IgD-negative memory B cell (primary cell): Measurements from ENCODE around the gene ATG4D. TPM values are rescaled to one million over a fixed set of nuclear protein-coding genes. Genes with fewer than 3 reads are reported as not detected.
"Not testable (repeated sequence)": the region's sequence is repeated elsewhere in the genome, so short reads cannot be mapped to it uniquely, and the experiment has no call there.

Experiments used
- H3K27ac Mint-ChIP-seq, 3 donors: one replicate each; pipeline ENCODE4 v1.8.0; 2020 to 2022; ENCODE audit warnings: mild to moderate bottlenecking in 3 of 3, mixed read lengths in 3 of 3, moderate library complexity in 1 of 3
- H3K27me3 Mint-ChIP-seq: one replicate; pipeline ENCODE4 v1.8.0; 2021; ENCODE audit warnings: mixed read lengths
- H3K36me3 Mint-ChIP-seq: one replicate; pipeline ENCODE4 v1.8.0; 2020; ENCODE audit warnings: mild to moderate bottlenecking, mixed read lengths
- H3K4me1 Mint-ChIP-seq, 3 donors: one replicate each; pipeline ENCODE4 v1.8.0; 2020 to 2022; ENCODE audit warnings: mixed read lengths in 3 of 3, mild to moderate bottlenecking in 1 of 3
- H3K4me3 Mint-ChIP-seq, 4 donors: one replicate each; pipeline ENCODE4 v1.8.0; 2020 to 2022; ENCODE audit warnings: mild to moderate bottlenecking in 4 of 4, mixed read lengths in 4 of 4, moderate library complexity in 3 of 4
- H3K9me3 Mint-ChIP-seq, 3 donors: one replicate each; pipeline ENCODE4 v1.8.0; 2020 to 2021; ENCODE audit warnings: mixed read lengths in 3 of 3, mild to moderate bottlenecking in 1 of 3
- polyA plus RNA-seq: library from polyadenylated mRNA; unstranded; fragments of 300-500 nt; fragmentation: Illumina TruSeq; gene quantifications from one replicate; pipeline ENCODE4 v1.2.3, GENCODE V29; 2021

Gene ATG4D
- polyA plus RNA-seq, 1 donor from 2014 or later, result 21.0 TPM

- Mint-ChIP-seq H3K27ac (peak overlapping the region in 2 of 3 donors; percentile 59 to 69), H3K36me3 (no peaks in the 10 kb centered on the region), H3K4me3 (peak overlapping the region in 2 of 4 donors; percentile 63 to 82), H3K27me3 (peaks cover 52% of the 10 kb centered on the region), H3K4me1 (peaks cover 14 to 19% (median 18%) of the 10 kb centered on the region in 3 donors), H3K9me3 (peaks cover 0 to 2% (median 0%) of the 10 kb centered on the region in 3 donors)
Observed at GRCh38 chr19:10514211-10515145, 29.2 kb upstream of the ATG4D start.

GRCh38 chr19:10516064-10516385 is 27.7 kb upstream of the ATG4D start:
- H3K4me3 Mint-ChIP-seq, result peak overlapping the region in 2 of 4 donors; percentile 14 to 29
- peak overlapping the region in 2 of 3 donors; percentile 0 to 11 for H3K27ac Mint-ChIP-seq

GRCh38 chr19:10516671-10517286 is 26.9 kb upstream of the ATG4D start:
- H3K27me3 Mint-ChIP-seq, result peaks cover 49% of the 10 kb centered on the region
- no peaks in the 10 kb centered on the region for H3K36me3 Mint-ChIP-seq
- H3K27ac Mint-ChIP-seq, result peak overlapping the region in 2 of 3 donors; percentile 11 to 92
- H3K9me3 Mint-ChIP-seq, result peaks cover 0 to 2% (median 0%) of the 10 kb centered on the region in 3 donors
- peak overlapping the region in 3 of 4 donors; percentile 16 to 90 (median 64) for H3K4me3 Mint-ChIP-seq
- peaks cover 14 to 20% (median 19%) of the 10 kb centered on the region in 3 donors for H3K4me1 Mint-ChIP-seq

More at GRCh38 chr19:10516064-10516385, 27.7 kb upstream of the ATG4D start:
- Mint-ChIP-seq H3K36me3 (no peaks in the 10 kb centered on the region), H3K27me3 (peaks cover 49% of the 10 kb centered on the region), H3K9me3 (peaks cover 0 to 2% (median 0%) of the 10 kb centered on the region in 3 donors), H3K4me1 (peaks cover 14 to 20% (median 19%) of the 10 kb centered on the region in 3 donors)

GRCh38 chr19:10517361-10517759 is 26.3 kb upstream of the ATG4D start, which contains the start of gene S1PR5:
Gene S1PR5 (minus strand): TSS chr19:10517447. CDS start chr19:10515011, 2,436 bp downstream.
- Mint-ChIP-seq H3K36me3 (no peaks in the 10 kb centered on the region), H3K27me3 (peaks cover 50% of the 10 kb centered on the region), H3K4me1 (peaks cover 14 to 20% (median 19%) of the 10 kb centered on the region in 3 donors), H3K9me3 (peaks cover 0 to 2% (median 0%) of the 10 kb centered on the region in 3 donors), H3K4me3 (peak within 1 kb of the TSS; percentile 64 to 90 (median 76)), H3K27ac (peak within 1 kb of the TSS; percentile 79 to 92 (median 89))

- H3K27me3 Mint-ChIP-seq, result peaks cover 50% of the 10 kb centered on the region
Observed at GRCh38 chr19:10517760-10518443, 25.8 kb upstream of the ATG4D start.

GRCh38 chr19:10518444-10519361 is 25.0 kb upstream of the ATG4D start:
- peak overlapping the region; percentile 82 to 90 (median 89) for H3K27ac Mint-ChIP-seq
- no peaks in the 10 kb centered on the region for H3K9me3 Mint-ChIP-seq
- H3K4me3 Mint-ChIP-seq, result peak overlapping the region; percentile 62 to 87 (median 74)
- H3K4me1 Mint-ChIP-seq, result peaks cover 14 to 20% (median 15%) of the 10 kb centered on the region in 3 donors
- H3K27me3 Mint-ChIP-seq, result peaks cover 43% of the 10 kb centered on the region
- H3K36me3 Mint-ChIP-seq, result no peaks in the 10 kb centered on the region

More at GRCh38 chr19:10517760-10518443, 25.8 kb upstream of the ATG4D start:
- Mint-ChIP-seq H3K9me3 (peaks cover 0 to 2% (median 0%) of the 10 kb centered on the region in 3 donors), H3K36me3 (no peaks in the 10 kb centered on the region), H3K4me3 (peak overlapping the region; percentile 62 to 87 (median 74)), H3K4me1 (peaks cover 14 to 20% (median 19%) of the 10 kb centered on the region in 3 donors), H3K27ac (peak overlapping the region; percentile 79 to 90 (median 89))

GRCh38 chr19:10519421-10519820 is 24.3 kb upstream of the ATG4D start:
- H3K9me3 Mint-ChIP-seq, result no peaks in the 10 kb centered on the region
- peak overlapping the region in 2 of 4 donors; percentile 62 to 72 for H3K4me3 Mint-ChIP-seq
- peak overlapping the region in 2 of 3 donors; percentile 82 to 90 for H3K27ac Mint-ChIP-seq
- no peaks in the 10 kb centered on the region for H3K36me3 Mint-ChIP-seq
- peaks cover 41% of the 10 kb centered on the region for H3K27me3 Mint-ChIP-seq
- peaks cover 14 to 20% (median 14%) of the 10 kb centered on the region in 3 donors for H3K4me1 Mint-ChIP-seq

- Mint-ChIP-seq H3K4me1 (peaks cover 14 to 20% (median 14%) of the 10 kb centered on the region in 3 donors), H3K9me3 (peaks cover 0 to 1% (median 0%) of the 10 kb centered on the region in 3 donors), H3K27me3 (peaks cover 30% of the 10 kb centered on the region), H3K36me3 (no peaks in the 10 kb centered on the region), H3K27ac (no peak overlapping the region), H3K4me3 (peak overlapping the region in 1 of 4 donors; percentile 65)
Observed at GRCh38 chr19:10520652-10521318, 22.9 kb upstream of the ATG4D start.

GRCh38 chr19:10521461-10522171 is 22.1 kb upstream of the ATG4D start:
- H3K4me1 Mint-ChIP-seq, result peaks cover 14 to 18% (median 14%) of the 10 kb centered on the region in 3 donors
- no peak overlapping the region for H3K4me3 Mint-ChIP-seq
- no peaks in the 10 kb centered on the region for H3K36me3 Mint-ChIP-seq
- no peak overlapping the region for H3K27ac Mint-ChIP-seq
- H3K27me3 Mint-ChIP-seq, result peaks cover 23% of the 10 kb centered on the region
- peaks cover 0 to 1% (median 0%) of the 10 kb centered on the region in 3 donors for H3K9me3 Mint-ChIP-seq

- Mint-ChIP-seq H3K4me3 (no peak overlapping the region), H3K9me3 (peaks cover 0 to 1% (median 0%) of the 10 kb centered on the region in 3 donors), H3K4me1 (peaks cover 8 to 11% (median 9%) of the 10 kb centered on the region in 3 donors)
Observed at GRCh38 chr19:10523135-10523636, 20.5 kb upstream of the ATG4D start.

GRCh38 chr19:10525636-10526035 is 18.1 kb upstream of the ATG4D start:
- Mint-ChIP-seq H3K27me3 (peaks cover 3% of the 10 kb centered on the region), H3K4me1 (no peaks in the 10 kb centered on the region), H3K4me3 (no peak overlapping the region), H3K27ac (no peak overlapping the region), H3K36me3 (peaks cover 1% of the 10 kb centered on the region), H3K9me3 (peaks cover 0 to 1% (median 0%) of the 10 kb centered on the region in 3 donors)

More at GRCh38 chr19:10523135-10523636, 20.5 kb upstream of the ATG4D start:
- Mint-ChIP-seq H3K27me3 (peaks cover 15% of the 10 kb centered on the region), H3K27ac (peak overlapping the region in 2 of 3 donors; percentile 39 to 53), H3K36me3 (no peaks in the 10 kb centered on the region)

GRCh38 chr19:10526887-10527286 is 16.8 kb upstream of the ATG4D start:
- not testable (repeated sequence) for H3K36me3 Mint-ChIP-seq, H3K4me1 Mint-ChIP-seq

More at GRCh38 chr19:10526887-10527286, 16.8 kb upstream of the ATG4D start:
- not testable (repeated sequence) for H3K4me3 Mint-ChIP-seq, H3K27ac Mint-ChIP-seq, H3K9me3 Mint-ChIP-seq, H3K27me3 Mint-ChIP-seq
